GM21619 (cell line): ENCODE data around the gene XG.
"Not testable (repeated sequence)": the region's sequence is repeated elsewhere in the genome, so short reads cannot be mapped to it uniquely, and the experiment has no call there.

Experiments
- ATAC-seq: cut with Tn5 transposase; IDR thresholded peaks from one replicate; pipeline ENCODE4 v1.9.1; 2021; ENCODE audit not compliant: unreplicated experiment

The XG gene

GRCh38 chrX:2732649-2733048 is 19.2 kb upstream of the XG start:
- no peak for ATAC-seq

GRCh38 chrX:2733286-2733685 is 18.6 kb upstream of the XG start:
- no peak for ATAC-seq

- ATAC-seq, result no peak
Observed at GRCh38 chrX:2735270-2735669, 16.6 kb upstream of the XG start.

- no peak for ATAC-seq
Observed at GRCh38 chrX:2740672-2741071, 11.2 kb upstream of the XG start.

GRCh38 chrX:2741386-2741785 is 10.5 kb upstream of the XG start:
- no peak for ATAC-seq

GRCh38 chrX:2746250-2746649 is 5.6 kb upstream of the XG start:
- ATAC-seq, result not testable (repeated sequence)

GRCh38 chrX:2748171-2748814 is 3.5 kb upstream of the XG start:
- ATAC-seq, result no peak

GRCh38 chrX:2748815-2749188 is 3.0 kb upstream of the XG start:
- ATAC-seq, result no peak

- no peak for ATAC-seq
Observed at GRCh38 chrX:2751291-2751690, 549 bp upstream of the XG start.

- ATAC-seq, result not testable (repeated sequence)
Observed at GRCh38 chrX:2752441-2752840, 601 bp downstream of the XG start.

GRCh38 chrX:2755163-2755715 is 3.4 kb downstream of the XG start:
- not testable (repeated sequence) for ATAC-seq

GRCh38 chrX:2756548-2756947 is 4.7 kb downstream of the XG start:
- no peak for ATAC-seq

GRCh38 chrX:2761246-2761645 is 9.4 kb downstream of the XG start:
- ATAC-seq, result no peak

- not testable (repeated sequence) for ATAC-seq
Observed at GRCh38 chrX:2762671-2763070, 10.8 kb downstream of the XG start.

GRCh38 chrX:2764766-2765548 is 13.1 kb downstream of the XG start:
- ATAC-seq, result not testable (repeated sequence)

GRCh38 chrX:2765549-2765830 is 13.7 kb downstream of the XG start:
- ATAC-seq, result no peak

- ATAC-seq, result no peak
Observed at GRCh38 chrX:2766906-2767305, 15.1 kb downstream of the XG start.

- no peak for ATAC-seq
Observed at GRCh38 chrX:2767631-2768455, 16.0 kb downstream of the XG start.

GRCh38 chrX:2769615-2770014 is 17.8 kb downstream of the XG start:
- no peak for ATAC-seq

GRCh38 chrX:2773166-2774055 is 21.6 kb downstream of the XG start:
- ATAC-seq, result not testable (repeated sequence)

- ATAC-seq, result no peak
Observed at GRCh38 chrX:2774057-2774456, 22.2 kb downstream of the XG start.
